B cell (primary cell): ENCODE measurements around the gene SEL1L2. TPM values are rescaled to one million over a fixed set of nuclear protein-coding genes. Genes with fewer than 3 reads are reported as not detected.

Source experiments
- ATAC-seq: fragments of 200-7000 bp; cut with Tn5 transposase; one replicate; pipeline ENCODE4 v1.10.0; 2021; ENCODE audit warnings: low read depth, mild to moderate bottlenecking, moderate number of reproducible peaks, moderate library complexity
- CTCF ChIA-PET: fragments of 350-600 bp; sonication (Branson Sonifier 250); formaldehyde crosslinking; loops from one replicate; lab custom pipeline; 2021; ENCODE audit warnings: antibody characterized with exemption, inconsistent platforms; lab: Charles Lee
- POLR2A ChIA-PET: fragments of 350-600 bp; sonication (Branson Sonifier 250); formaldehyde crosslinking; loops from one replicate; lab custom pipeline; 2021; ENCODE audit warnings: antibody characterized with exemption; lab: Charles Lee
- DNase-seq: peaks from one replicate; pipeline ENCODE4 v3.0.0; 2013
- H2AFZ ChIP-seq: 2 replicates; pipeline ENCODE4 v1.6.1; 2012; ENCODE audit warnings: mild to moderate bottlenecking, low read depth, low read length; ENCODE audit not compliant: insufficient read depth, poor library complexity, severe bottlenecking
- H3K27ac ChIP-seq, 2 donors: 1 replicate in 1 of 2; 2 replicates in 1 of 2; pipeline ENCODE4 v1.5.1; 2012 to 2013; ENCODE audit warnings: low read length in 2 of 2, mild to moderate bottlenecking in 2 of 2, moderate library complexity in 1 of 2
- H3K27me3 ChIP-seq, 4 experiments: fragments of 200-600 bp in 1 of 4; sonication (generic) in 1 of 4; replicated peaks in 1 of 4; 1 replicate in 2 of 4; 2 replicates in 2 of 4; pipeline versions ENCODE4 v1.6.1 to v1.7.0; 2013 to 2016; ENCODE audit warnings: low read length in 3 of 4, mild to moderate bottlenecking in 2 of 4, mixed read lengths in 1 of 4, moderate library complexity in 1 of 4; ENCODE audit not compliant: insufficient read depth in 4 of 4, control insufficient read depth in 3 of 4; ENCODE audit errors: control extremely low read depth in 1 of 4
- H3K36me3 ChIP-seq, 2 experiments: replicated peaks in 1 of 2; 1 replicate in 1 of 2; 2 replicates in 1 of 2; pipeline versions ENCODE4 v1.6.1 to v1.7.1; 2013; ENCODE audit warnings: low read length in 1 of 2; ENCODE audit not compliant: insufficient read depth in 2 of 2, control insufficient read depth in 1 of 2; ENCODE audit errors: control extremely low read depth in 1 of 2, extremely low read depth in 1 of 2
- H3K4me1 ChIP-seq, 2 donors: fragments of 200-600 bp in 1 of 2; sonication (generic) in 1 of 2; 1 replicate in 1 of 2; 2 replicates in 1 of 2; pipeline versions ENCODE4 v1.5.1 to v1.6.1; 2013 to 2017; ENCODE audit warnings: low read length in 2 of 2; ENCODE audit not compliant: control insufficient read depth in 2 of 2, insufficient read depth in 2 of 2
- H3K4me2 ChIP-seq: replicated peaks from 2 replicates; pipeline ENCODE3; 2012; ENCODE audit warnings: mild to moderate bottlenecking, low read depth, low read length; ENCODE audit not compliant: poor library complexity, severe bottlenecking
- H3K4me3 ChIP-seq, 5 experiments: fragments of 200-600 bp in 1 of 5; sonication (generic) in 1 of 5; 1 replicate in 3 of 5; 2 replicates in 2 of 5; pipeline versions ENCODE4 v1.5.1 to v1.7.0; 2011 to 2016; ENCODE audit warnings: low read length in 4 of 5, mild to moderate bottlenecking in 4 of 5, low read depth in 2 of 5, control low read depth in 1 of 5, moderate library complexity in 1 of 5; ENCODE audit not compliant: insufficient read depth in 1 of 5; ENCODE audit errors: control extremely low read depth in 1 of 5, extremely low read depth in 1 of 5
- H3K79me2 ChIP-seq: fragments of 200-600 bp; sonication (generic); one replicate; pipeline ENCODE4 v1.6.0; 2016; ENCODE audit warnings: low read length; ENCODE audit not compliant: control insufficient read depth, insufficient read depth
- H3K9ac ChIP-seq: fragments of 200-600 bp; sonication (generic); 2 replicates; pipeline ENCODE4 v1.6.1; 2017; ENCODE audit warnings: mild to moderate bottlenecking, low read length, moderate library complexity
- H3K9me3 ChIP-seq, 3 donors: one replicate each; pipeline versions ENCODE4 v1.6.1 to v1.7.1; 2013; ENCODE audit warnings: low read length in 2 of 3; ENCODE audit not compliant: control insufficient read depth in 2 of 3, insufficient read depth in 1 of 3; ENCODE audit errors: control extremely low read depth in 1 of 3
- H4K20me1 ChIP-seq: 2 replicates; pipeline ENCODE4 v1.6.0; 2012; ENCODE audit warnings: mild to moderate bottlenecking, low read length; ENCODE audit not compliant: insufficient read depth, control insufficient read depth, poor library complexity, severe bottlenecking
- H3K27ac Mint-ChIP-seq: one replicate; pipeline ENCODE4 v1.8.0; 2021; ENCODE audit warnings: mixed read lengths
- H3K27me3 Mint-ChIP-seq: one replicate; pipeline ENCODE4 v1.8.0; 2021; ENCODE audit warnings: mixed read lengths
- H3K4me1 Mint-ChIP-seq: one replicate; pipeline ENCODE4 v1.8.0; 2021; ENCODE audit warnings: mixed read lengths
- H3K4me3 Mint-ChIP-seq: one replicate; pipeline ENCODE4 v1.8.0; 2021; ENCODE audit warnings: mixed read lengths
- H3K9me3 Mint-ChIP-seq: one replicate; pipeline ENCODE4 v1.8.0; 2022; ENCODE audit warnings: mixed read lengths; ENCODE audit not compliant: insufficient read depth
- CTCF ChIP-seq: fragments of 200-600 bp; IDR thresholded peaks from one replicate; pipeline ENCODE4 v1.8.0; 2022; ENCODE audit warnings: antibody characterized with exemption, mild to moderate bottlenecking
- EZH2 ChIP-seq: IDR thresholded peaks from 2 replicates; pipeline ENCODE4 v1.6.1; 2012; ENCODE audit warnings: borderline replicate concordance, low read depth, mild to moderate bottlenecking, moderate library complexity, low read length; ENCODE audit not compliant: insufficient read depth, poor library complexity, severe bottlenecking
- WGBS: methylation state at CpG from one replicate; pipeline ENCODE4 v1.1.5; 2013; ENCODE audit warnings: missing lambda C conversion rate; ENCODE audit not compliant: insufficient coverage; 5-methylcytosine and 5-hydroxymethylcytosine counted together
- intact Hi-C: fragments of 100-400 bp; cut with micrococcal nuclease; formaldehyde crosslinking; loops from one replicate; pipeline ENCODE4 v1.10.0; 2022
- polyA plus RNA-seq: library from polyadenylated mRNA; depleted of rRNA; stranded (reverse); fragments of >200 nt; gene quantifications from 2 replicates; pipeline ENCODE4 v1.2.3, GENCODE V29; 2012
- total RNA-seq, 2 donors: library from RNA; stranded (reverse); fragments of 120-200 nt in 1 of 2; gene quantifications; 1 replicate in 1 of 2; 2 replicates in 1 of 2; pipeline versions ENCODE4 v1.2.3 to v1.2.4, GENCODE V29; 2013 to 2022

The SEL1L2 gene
- total and polyA plus RNA-seq, 2 donors (not counting 1 experiment from before 2014, with no cell fraction given) = not detected

GRCh38 chr20:13813910-13814309, 176.5 kb downstream of the SEL1L2 start:
- H3K27ac Mint-ChIP-seq = no peak overlapping the region

GRCh38 chr20:13810446-13810845, 180.0 kb downstream of the SEL1L2 start:
- POLR2A ChIA-PET = no interaction called here
- Mint-ChIP-seq H3K27ac (no peak overlapping the region), H3K4me1 (no peaks in the 10 kb centered on the region), H3K9me3 (no peaks in the 10 kb centered on the region), H3K27me3 (no peaks in the 10 kb centered on the region), H3K4me3 (no peak overlapping the region)
- Histone ChIP-seq H3K4me3 (no peak overlapping the region), H3K4me1 (no peaks in the 10 kb centered on the region), H3K9ac (no peak overlapping the region), H3K9me3 (no peaks in the 10 kb centered on the region), H3K79me2 (no peaks in the 10 kb centered on the region), H3K27ac (no peak overlapping the region), H3K4me2 (no peak overlapping the region), H3K36me3 (peaks cover 32 to 71% of the 10 kb centered on the region in 2 experiments), H2AFZ (no peak overlapping the region), H4K20me1 (no peaks in the 10 kb centered on the region), H3K27me3 (no peaks in the 10 kb centered on the region)
- DNase-seq (no peak), ATAC-seq (no peak)
- CTCF ChIA-PET = interaction anchor here (0.9 to 1.4 kb wide), 2 partner anchors 8 to 9 kb away, joined by 3 read pairs; no protein-coding TSS in a partner anchor
- TF ChIP-seq EZH2 = no peak
- TF ChIP-seq CTCF = no peak
- intact Hi-C loops = no loop called here

More at GRCh38 chr20:13813910-13814309, 176.5 kb downstream of the SEL1L2 start:
- no peak overlapping the region for H3K4me2 ChIP-seq
- no peaks in the 10 kb centered on the region for H3K27me3 ChIP-seq
- no peak overlapping the region for H3K27ac ChIP-seq
- Mint-ChIP-seq H3K27me3 (no peaks in the 10 kb centered on the region), H3K4me3 (no peak overlapping the region), H3K9me3 (no peaks in the 10 kb centered on the region), H3K4me1 (no peaks in the 10 kb centered on the region)
- ATAC-seq (no peak), DNase-seq (no peak)
- CTCF ChIA-PET = no interaction called here
- WGBS = 92% methylated on average over 3 of the region's 3 CpGs
- H3K9me3 ChIP-seq = no peaks in the 10 kb centered on the region
- POLR2A ChIA-PET = no interaction called here
- TF ChIP-seq EZH2 = no peak
- no peaks in the 10 kb centered on the region for H4K20me1 ChIP-seq
- H2AFZ ChIP-seq = no peak overlapping the region
- H3K79me2 ChIP-seq = no peaks in the 10 kb centered on the region
- no peak overlapping the region for H3K4me3 ChIP-seq
- no peak overlapping the region for H3K9ac ChIP-seq
- intact Hi-C loops = no loop called here
- H3K36me3 ChIP-seq = peaks cover 37 to 77% of the 10 kb centered on the region in 2 experiments
- H3K4me1 ChIP-seq = no peaks in the 10 kb centered on the region
